ENCODE results near the gene KIF6.

KIF6 gene

DNA sequence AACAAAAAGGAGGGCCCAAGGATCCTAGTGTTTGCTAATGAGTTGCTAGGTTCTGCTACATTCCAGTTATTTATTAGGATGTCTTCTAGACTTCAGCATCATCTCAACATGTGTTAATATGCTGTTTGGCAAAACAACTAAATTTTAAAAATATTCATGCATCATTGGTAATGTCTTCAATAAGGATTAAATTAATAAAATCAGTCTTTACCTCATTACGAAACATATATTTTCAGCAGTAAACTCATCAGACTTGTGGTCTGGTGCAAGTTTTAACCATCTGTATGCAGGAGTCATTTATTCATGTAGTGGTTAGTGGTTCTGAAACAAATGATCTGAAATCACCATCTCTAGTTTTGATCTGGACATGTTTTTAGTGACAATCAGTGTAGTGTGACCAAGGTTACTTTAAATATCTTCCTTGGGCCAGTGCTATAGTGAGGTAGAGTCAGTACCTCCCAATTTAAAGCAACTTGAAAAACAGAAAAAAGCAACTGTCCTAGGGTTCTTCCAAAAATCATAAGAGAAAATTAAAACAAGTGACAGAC, 317.7 kb downstream of the KIF6 start:
- Histone ChIP-seq H3K36me3 (no peaks in the 10 kb centered on the region), H3K27me3 (no peaks in the 10 kb centered on the region), H3K4me2 (peak overlapping the region in 4 of 11 experiments; percentile 3 to 20 (median 14); a peak in 3 of 22 replicates), H3K27ac (no peak overlapping the region), H3K4me1 (peaks cover 7 to 38% (median 25%) of the 10 kb centered on the region in 10 experiments; a peak in 17 of 20 replicates), H4K20me1 (no peaks in the 10 kb centered on the region), H3K9ac (no peak overlapping the region), H3K4me3 (no peak overlapping the region), H3K9me3 (replicated peaks in 1 of 11) (no peaks in the 10 kb centered on the region)
- no peak for TF ChIP-seq Cebpa-rat (IDR thresholded peaks at IDR 0.05)

DNA sequence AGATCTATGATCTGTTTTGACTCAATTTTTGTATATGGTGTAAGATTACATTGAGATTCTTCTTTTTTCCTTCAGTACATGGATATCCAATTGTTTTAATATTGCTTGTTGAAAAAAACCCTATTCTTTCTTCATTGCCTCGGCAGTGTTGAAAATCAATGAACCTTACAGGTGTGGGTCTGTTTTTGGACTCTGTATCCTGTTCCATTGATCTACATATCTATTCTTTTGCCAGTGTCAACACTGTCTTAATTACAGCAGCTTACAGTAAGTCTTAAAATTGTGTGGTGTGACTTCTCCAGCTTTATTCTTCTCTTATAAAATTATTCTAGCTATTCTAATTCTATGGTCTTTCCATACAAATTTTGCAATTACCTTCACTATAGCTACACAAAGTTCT, 320.9 kb downstream of the KIF6 start:
- Histone ChIP-seq H3K4me3 (no peak overlapping the region), H3K27me3 (no peaks in the 10 kb centered on the region), H3K36me3 (no peaks in the 10 kb centered on the region), H3K4me1 (peaks cover 0 to 19% (median 8%) of the 10 kb centered on the region in 10 experiments; a peak in 15 of 20 replicates), H3K4me2 (no peak overlapping the region), H3K27ac (no peak overlapping the region), H4K20me1 (no peaks in the 10 kb centered on the region), H3K9me3 (replicated peaks in 1 of 11) (no peaks in the 10 kb centered on the region), H3K9ac (no peak overlapping the region)
- TF ChIP-seq Cebpa-rat (IDR thresholded peaks at IDR 0.05) = no peak

DNA sequence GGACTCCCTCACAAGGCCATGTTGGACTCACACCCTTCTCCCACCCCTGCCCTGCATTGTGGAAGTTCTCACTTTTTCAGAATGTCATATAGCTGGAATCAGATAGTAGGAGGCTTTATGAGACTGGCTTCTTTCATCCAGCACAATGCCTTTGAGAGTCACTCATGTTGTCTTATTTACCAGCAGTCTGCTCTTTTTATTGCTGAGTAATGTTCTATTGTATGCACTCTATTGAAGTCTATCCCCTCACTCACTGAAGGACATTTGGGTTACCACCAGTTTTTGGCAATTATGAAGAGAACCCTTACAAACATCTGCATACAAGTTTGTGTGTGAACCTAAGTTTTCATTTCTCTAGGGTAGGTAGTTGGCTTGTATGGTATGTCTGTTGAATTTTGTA, 321.9 kb downstream of the KIF6 start:
- H3K4me3 ChIP-seq = no peak overlapping the region
- no peaks in the 10 kb centered on the region for H3K9me3 ChIP-seq (replicated peaks in 1 of 11)
- no peak overlapping the region for H3K4me2 ChIP-seq
- no peaks in the 10 kb centered on the region for H3K27me3 ChIP-seq
- peaks cover 0 to 14% (median 2%) of the 10 kb centered on the region in 10 experiments; a peak in 8 of 20 replicates for H3K4me1 ChIP-seq
- TF ChIP-seq Cebpa-rat (IDR thresholded peaks at IDR 0.05) = no peak
- no peaks in the 10 kb centered on the region for H3K36me3 ChIP-seq
- H3K9ac ChIP-seq = no peak overlapping the region
- no peaks in the 10 kb centered on the region for H4K20me1 ChIP-seq
- H3K27ac ChIP-seq = no peak overlapping the region

DNA sequence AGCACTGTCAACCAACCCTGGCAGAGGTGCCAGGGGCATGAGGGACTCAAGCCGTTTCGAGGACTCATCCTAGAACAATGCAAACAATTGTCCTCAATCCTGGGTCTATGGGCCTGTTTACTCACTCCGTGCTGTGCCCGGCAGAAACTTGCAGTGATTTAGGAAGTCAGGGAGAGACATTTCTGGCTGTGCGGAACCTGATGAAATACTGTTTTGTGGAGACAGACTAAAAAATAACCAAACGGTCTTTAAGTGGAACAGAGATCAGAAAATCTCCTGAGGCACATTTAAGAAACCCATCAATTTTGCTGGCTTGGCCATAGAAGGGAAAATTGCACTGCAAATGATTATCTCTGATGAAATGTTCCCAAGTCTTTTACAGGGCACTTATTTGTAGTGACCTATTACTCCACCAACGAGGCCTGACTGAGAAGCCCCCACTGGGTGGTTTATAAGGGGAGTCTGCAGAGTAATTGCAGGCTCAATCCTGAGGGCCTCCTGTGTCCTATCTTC, 322.9 kb downstream of the KIF6 start:
- Histone ChIP-seq H3K27me3 (no peaks in the 10 kb centered on the region), H3K27ac (no peak overlapping the region), H3K4me2 (no peak overlapping the region), H3K9ac (no peak overlapping the region), H3K9me3 (replicated peaks in 1 of 11) (no peaks in the 10 kb centered on the region), H3K36me3 (no peaks in the 10 kb centered on the region), H3K4me1 (peaks cover 0 to 6% (median 0%) of the 10 kb centered on the region in 10 experiments; a peak in 6 of 20 replicates), H3K4me3 (no peak overlapping the region), H4K20me1 (no peaks in the 10 kb centered on the region)
- TF ChIP-seq Cebpa-rat (IDR thresholded peaks at IDR 0.05) = no peak

DNA sequence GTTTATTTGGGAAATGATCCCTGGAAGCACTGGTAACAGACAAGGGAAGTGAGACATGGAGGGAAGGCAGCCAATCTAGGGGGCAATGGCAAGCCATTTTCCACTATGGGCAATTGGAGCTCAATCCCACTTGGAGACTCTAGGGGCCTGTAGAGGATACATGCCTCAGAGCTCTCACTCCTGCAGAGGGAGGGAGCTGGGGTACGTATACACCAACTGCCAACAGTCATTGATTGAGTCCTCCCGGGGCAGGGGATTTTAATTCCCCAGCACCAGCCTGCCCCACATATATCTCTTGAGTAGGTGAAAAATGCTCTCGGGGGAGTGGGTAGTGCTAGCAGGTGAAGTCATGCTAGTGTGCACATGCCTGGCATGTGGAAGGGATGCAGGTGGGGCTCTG, 323.8 kb downstream of the KIF6 start:
- Histone ChIP-seq H3K4me2 (no peak overlapping the region), H3K9me3 (replicated peaks in 1 of 11) (no peaks in the 10 kb centered on the region), H3K27me3 (no peaks in the 10 kb centered on the region), H3K27ac (no peak overlapping the region), H3K9ac (no peak overlapping the region), H3K4me3 (no peak overlapping the region), H3K36me3 (no peaks in the 10 kb centered on the region), H3K4me1 (no peaks in the 10 kb centered on the region), H4K20me1 (no peaks in the 10 kb centered on the region)
- no peak for TF ChIP-seq Cebpa-rat (IDR thresholded peaks at IDR 0.05)

DNA sequence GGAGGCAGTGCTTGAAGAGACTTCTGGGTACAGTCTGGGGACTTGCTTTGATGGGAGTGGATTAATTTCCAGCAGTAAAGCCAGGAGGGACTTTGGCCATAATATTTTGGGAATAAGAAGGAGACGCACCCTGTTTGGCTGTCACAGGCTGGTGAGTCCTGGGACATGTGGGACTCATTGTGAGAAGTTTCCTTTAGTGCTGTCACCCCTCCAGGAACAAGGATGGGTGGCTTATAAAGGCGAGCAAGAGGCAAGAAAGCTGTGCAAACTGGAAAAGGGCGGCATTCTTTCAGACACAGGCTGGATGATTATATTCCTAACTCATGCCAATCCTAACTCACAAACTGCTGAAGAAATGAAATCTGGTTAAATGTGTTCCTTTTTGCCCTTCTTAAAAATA, 325.2 kb downstream of the KIF6 start:
- H3K36me3 ChIP-seq = no peaks in the 10 kb centered on the region
- H3K4me3 ChIP-seq = no peak overlapping the region
- H3K9me3 ChIP-seq (replicated peaks in 1 of 11) = no peaks in the 10 kb centered on the region
- no peaks in the 10 kb centered on the region for H3K4me1 ChIP-seq
- H3K27me3 ChIP-seq = no peaks in the 10 kb centered on the region
- no peak overlapping the region for H3K9ac ChIP-seq
- no peak for TF ChIP-seq Cebpa-rat (IDR thresholded peaks at IDR 0.05)
- no peaks in the 10 kb centered on the region for H4K20me1 ChIP-seq
- no peak overlapping the region for H3K4me2 ChIP-seq
- no peak overlapping the region for H3K27ac ChIP-seq

DNA sequence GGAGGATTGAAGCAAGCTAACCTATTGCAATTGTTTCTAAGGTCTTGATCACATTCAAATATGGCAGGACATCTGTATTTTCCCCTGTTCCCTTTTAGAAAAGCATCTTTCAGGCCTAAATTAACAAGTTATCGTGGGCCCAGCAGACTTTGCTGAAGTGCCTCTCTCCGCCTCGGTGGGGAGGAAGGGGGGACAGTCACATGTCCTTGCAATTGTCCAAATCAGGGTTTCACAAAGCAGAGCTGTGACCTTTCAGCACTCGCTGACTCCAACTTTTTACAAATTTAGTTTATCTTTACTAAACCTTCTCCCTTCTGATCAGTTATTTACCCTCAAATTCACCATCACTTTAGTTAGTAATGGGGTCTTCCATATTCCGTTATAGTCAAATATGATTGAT, 328.4 kb downstream of the KIF6 start:
- Histone ChIP-seq H3K36me3 (no peaks in the 10 kb centered on the region), H3K27me3 (no peaks in the 10 kb centered on the region), H3K4me1 (peaks cover 0 to 11% (median 0%) of the 10 kb centered on the region in 10 experiments; a peak in 2 of 20 replicates), H3K9me3 (replicated peaks in 1 of 11) (no peaks in the 10 kb centered on the region), H3K4me2 (no peak overlapping the region), H3K9ac (no peak overlapping the region), H3K4me3 (no peak overlapping the region), H3K27ac (no peak overlapping the region), H4K20me1 (no peaks in the 10 kb centered on the region)
- TF ChIP-seq Cebpa-rat (IDR thresholded peaks at IDR 0.05) = no peak

DNA sequence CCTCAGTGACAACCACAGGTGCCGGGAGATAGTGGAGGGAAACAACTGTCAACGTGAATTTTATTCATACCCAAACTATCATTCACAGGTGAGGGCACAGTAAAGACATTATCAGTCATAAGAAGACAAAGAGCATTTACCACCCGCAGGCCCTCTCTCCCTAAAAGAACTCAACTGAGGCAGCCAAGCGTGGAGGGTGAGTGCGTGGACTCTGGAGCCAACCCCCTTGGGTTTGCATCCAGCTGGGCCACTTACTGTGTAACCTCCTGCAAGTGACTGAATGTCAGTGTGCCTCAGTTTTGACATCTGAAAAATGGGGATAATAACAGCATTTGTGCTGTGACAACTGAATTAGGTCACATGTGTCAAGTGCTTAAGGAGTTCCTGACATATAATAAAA, 332.1 kb downstream of the KIF6 start:
- H3K9ac ChIP-seq = no peak overlapping the region
- TF ChIP-seq Cebpa-rat (IDR thresholded peaks at IDR 0.05) = no peak
- H3K27ac ChIP-seq = no peak overlapping the region
- no peaks in the 10 kb centered on the region for H3K27me3 ChIP-seq
- H3K4me2 ChIP-seq = peak overlapping the region in 1 of 11 experiments; percentile 16; a peak in 1 of 22 replicates
- no peaks in the 10 kb centered on the region for H4K20me1 ChIP-seq
- H3K36me3 ChIP-seq = no peaks in the 10 kb centered on the region
- H3K4me3 ChIP-seq = no peak overlapping the region
- H3K4me1 ChIP-seq = peaks cover 0 to 11% (median 0%) of the 10 kb centered on the region in 10 experiments; a peak in 2 of 20 replicates
- H3K9me3 ChIP-seq (replicated peaks in 1 of 11) = no peaks in the 10 kb centered on the region

- Histone ChIP-seq H3K27ac (no peak overlapping the region), H3K9me3 (replicated peaks in 1 of 11) (no peaks in the 10 kb centered on the region), H3K9ac (no peak overlapping the region), H3K36me3 (no peaks in the 10 kb centered on the region), H4K20me1 (no peaks in the 10 kb centered on the region), H3K4me1 (peaks cover 0 to 11% (median 0%) of the 10 kb centered on the region in 10 experiments; a peak in 2 of 20 replicates), H3K27me3 (no peaks in the 10 kb centered on the region), H3K4me3 (no peak overlapping the region), H3K4me2 (no peak overlapping the region)
- no peak for TF ChIP-seq Cebpa-rat (IDR thresholded peaks at IDR 0.05)
These were observed 334.0 kb downstream of the KIF6 start for GRCh38 chr6:39391182-39391581.

GRCh38 chr6:39389484-39389767, 335.8 kb downstream of the KIF6 start:
- Histone ChIP-seq H4K20me1 (no peaks in the 10 kb centered on the region), H3K27me3 (no peaks in the 10 kb centered on the region), H3K9me3 (replicated peaks in 1 of 11) (no peaks in the 10 kb centered on the region), H3K27ac (no peak overlapping the region), H3K36me3 (no peaks in the 10 kb centered on the region), H3K4me3 (no peak overlapping the region), H3K4me1 (peaks cover 0 to 11% (median 0%) of the 10 kb centered on the region in 10 experiments; a peak in 2 of 20 replicates), H3K4me2 (no peak overlapping the region), H3K9ac (no peak overlapping the region)
- no peak for TF ChIP-seq Cebpa-rat (IDR thresholded peaks at IDR 0.05)

Data from BLaER1 treated with 17β-estradiol and CSF1 and Interleukin-3, amounts not matched to agents 10 nM and 100 nM (cell line).